WERI-Rb-1 (cell line): ENCODE data around the gene NCK2.

Experiments used
- DNase-seq: peaks from one replicate; pipeline ENCODE4 v3.0.0-alpha.2; 2020
- H3K27ac ChIP-seq: fragments of 250-450 bp; sonication (Bioruptor Pico); 2 replicates; pipeline ENCODE4 v1.5.1; 2020; ENCODE audit warnings: mild to moderate bottlenecking, moderate library complexity
- H3K27me3 ChIP-seq: fragments of 250-450 bp; sonication (Bioruptor Pico); 2 replicates; pipeline ENCODE4 v1.5.1; 2021; ENCODE audit warnings: mild to moderate bottlenecking, low read depth, moderate library complexity; ENCODE audit not compliant: insufficient read depth, severe bottlenecking
- H3K36me3 ChIP-seq: fragments of 250-450 bp; sonication (Bioruptor Pico); 2 replicates; pipeline ENCODE4 v1.5.1; 2020; ENCODE audit warnings: mild to moderate bottlenecking, moderate library complexity
- H3K4me3 ChIP-seq: 2 replicates; pipeline ENCODE4 v1.5.1; 2011; ENCODE audit warnings: low read depth, mild to moderate bottlenecking, control low read depth, low read length
- H3K9me3 ChIP-seq: fragments of 250-450 bp; sonication (Bioruptor Pico); 2 replicates; pipeline ENCODE4 v1.5.1; 2021; ENCODE audit warnings: mild to moderate bottlenecking, moderate library complexity; ENCODE audit not compliant: severe bottlenecking
- TF ChIP-seq, protein P1 (sequence below): IDR thresholded peaks from 2 replicates; pipeline ENCODE4 v1.5.1; 2011; ENCODE audit warnings: low read depth, mild to moderate bottlenecking, control low read depth, inconsistent platforms, low read length

NCK2 gene

DNA sequence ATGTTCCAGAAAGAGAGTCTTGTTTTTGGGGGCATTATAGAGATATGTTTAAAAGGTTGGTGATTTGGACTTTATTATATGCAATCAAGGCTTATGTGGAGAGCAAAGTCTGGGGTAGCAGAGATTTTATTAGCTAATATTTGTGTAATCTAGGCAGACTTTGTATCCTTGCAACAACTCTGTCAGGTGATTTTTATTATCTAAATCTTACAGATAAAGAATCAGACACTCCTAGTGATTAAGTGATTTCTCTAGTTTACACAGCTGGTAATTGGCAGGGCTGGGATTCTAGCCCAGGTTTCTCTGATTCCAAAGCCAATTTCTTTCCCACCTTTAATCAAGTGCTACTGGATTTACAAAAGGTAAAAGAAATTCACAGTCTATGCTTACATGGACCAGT, 33.3 kb upstream of the NCK2 start:
- H3K9me3 ChIP-seq: no peaks in the 10 kb centered on the region
- H3K4me3 ChIP-seq: no peak overlapping the region
- DNase-seq: no peak
- TF ChIP-seq, protein P1, sequence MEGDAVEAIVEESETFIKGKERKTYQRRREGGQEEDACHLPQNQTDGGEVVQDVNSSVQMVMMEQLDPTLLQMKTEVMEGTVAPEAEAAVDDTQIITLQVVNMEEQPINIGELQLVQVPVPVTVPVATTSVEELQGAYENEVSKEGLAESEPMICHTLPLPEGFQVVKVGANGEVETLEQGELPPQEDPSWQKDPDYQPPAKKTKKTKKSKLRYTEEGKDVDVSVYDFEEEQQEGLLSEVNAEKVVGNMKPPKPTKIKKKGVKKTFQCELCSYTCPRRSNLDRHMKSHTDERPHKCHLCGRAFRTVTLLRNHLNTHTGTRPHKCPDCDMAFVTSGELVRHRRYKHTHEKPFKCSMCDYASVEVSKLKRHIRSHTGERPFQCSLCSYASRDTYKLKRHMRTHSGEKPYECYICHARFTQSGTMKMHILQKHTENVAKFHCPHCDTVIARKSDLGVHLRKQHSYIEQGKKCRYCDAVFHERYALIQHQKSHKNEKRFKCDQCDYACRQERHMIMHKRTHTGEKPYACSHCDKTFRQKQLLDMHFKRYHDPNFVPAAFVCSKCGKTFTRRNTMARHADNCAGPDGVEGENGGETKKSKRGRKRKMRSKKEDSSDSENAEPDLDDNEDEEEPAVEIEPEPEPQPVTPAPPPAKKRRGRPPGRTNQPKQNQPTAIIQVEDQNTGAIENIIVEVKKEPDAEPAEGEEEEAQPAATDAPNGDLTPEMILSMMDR: no peak
- H3K27ac ChIP-seq: no peak overlapping the region
- H3K27me3 ChIP-seq: no peaks in the 10 kb centered on the region
- H3K36me3 ChIP-seq: no peaks in the 10 kb centered on the region

DNA sequence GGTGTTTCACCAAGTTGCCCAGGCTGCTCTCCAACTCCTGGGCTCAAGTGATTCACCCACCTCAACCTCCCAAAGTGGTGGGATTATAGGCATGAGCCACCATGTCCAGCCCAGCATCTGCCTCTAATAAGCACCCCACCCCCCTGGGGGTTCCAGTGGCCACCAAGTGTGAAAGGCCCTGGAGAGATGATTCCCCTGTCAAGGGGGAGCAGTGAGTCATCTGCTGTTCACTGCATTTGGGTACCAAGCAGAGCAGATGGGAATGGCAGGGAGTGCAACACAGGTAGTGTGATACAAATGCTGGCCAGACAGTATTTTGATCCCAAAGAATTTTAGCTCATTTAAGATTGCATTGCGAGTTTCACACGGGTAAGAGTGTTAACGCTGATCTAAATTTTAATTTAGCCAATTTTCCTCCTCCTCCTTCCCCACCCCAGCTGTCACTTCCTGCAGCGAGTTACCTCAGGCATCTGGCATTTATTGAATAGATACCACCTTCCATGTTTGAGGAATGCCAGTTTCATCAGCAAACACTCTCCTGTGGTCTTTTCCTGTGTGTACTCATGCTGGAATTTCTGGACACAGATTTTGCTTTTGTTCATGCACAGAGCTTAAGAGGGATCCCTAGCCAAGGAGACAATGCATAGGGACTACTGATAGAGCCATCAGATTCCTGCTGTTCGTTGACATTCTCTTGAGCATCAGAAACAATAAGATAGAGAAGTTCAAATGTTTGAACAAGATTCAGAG, 32.4 kb upstream of the NCK2 start:
- H3K27me3 ChIP-seq: no peaks in the 10 kb centered on the region
- H3K36me3 ChIP-seq: no peaks in the 10 kb centered on the region

DNA sequence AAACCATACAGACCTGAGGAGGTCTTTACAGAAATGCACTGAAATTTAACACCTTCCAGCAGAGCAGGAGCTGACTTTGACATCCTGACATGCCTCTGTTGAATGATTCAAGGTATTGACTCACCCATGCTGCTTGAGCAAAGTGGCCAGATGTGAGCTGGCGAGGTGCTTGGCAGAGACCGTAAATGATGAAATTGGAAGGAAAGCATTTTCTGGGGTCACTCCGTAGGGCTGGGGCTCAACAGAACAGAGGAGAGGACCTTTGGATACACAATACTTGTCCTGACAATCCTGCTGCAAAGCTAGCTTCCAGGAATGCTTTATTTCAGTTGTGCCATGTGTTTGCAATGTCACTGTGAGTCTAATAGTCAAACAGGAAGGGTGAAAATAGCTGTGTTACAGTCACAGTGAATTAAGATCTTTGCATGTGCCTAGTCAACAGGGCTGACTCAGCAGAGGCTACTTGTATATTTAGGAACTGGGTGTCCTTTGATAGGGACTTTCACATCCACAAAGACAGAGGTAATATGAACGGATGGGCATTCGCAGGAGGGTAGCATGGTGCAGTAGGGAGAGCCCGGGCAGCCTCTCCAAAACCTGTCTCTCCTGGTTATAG, 31.6 kb upstream of the NCK2 start:
- Histone ChIP-seq H3K27me3 (no peaks in the 10 kb centered on the region), H3K27ac (no peak overlapping the region), H3K4me3 (no peak overlapping the region), H3K9me3 (no peaks in the 10 kb centered on the region), H3K36me3 (no peaks in the 10 kb centered on the region)
- no peak for DNase-seq
- TF ChIP-seq, protein P1: no peak

More for the DNA sequence above, 32.4 kb upstream of the NCK2 start:
- TF ChIP-seq, protein P1: no peak
- no peak overlapping the region for H3K4me3 ChIP-seq
- no peaks in the 10 kb centered on the region for H3K9me3 ChIP-seq
- H3K27ac ChIP-seq: no peak overlapping the region
- peak; percentile 9 for DNase-seq

DNA sequence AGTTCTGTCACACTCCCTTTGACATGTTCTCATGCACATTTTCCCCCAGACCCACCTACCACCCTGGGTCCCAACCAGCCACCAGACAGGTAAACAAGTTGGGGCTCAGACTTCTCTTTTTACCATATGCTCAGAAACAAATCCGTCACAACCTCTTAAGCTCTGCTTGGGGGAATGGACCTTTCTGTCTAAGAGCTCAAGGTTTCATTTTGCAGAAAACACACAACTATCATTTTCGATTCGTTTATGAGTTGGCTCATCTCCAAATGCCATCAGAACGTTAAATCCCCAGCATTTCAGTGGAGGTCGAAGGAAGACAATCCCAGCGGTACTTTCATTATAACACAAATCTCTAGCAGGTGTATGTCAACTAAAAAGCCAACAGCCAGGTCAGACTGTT, 30.6 kb upstream of the NCK2 start:
- Histone ChIP-seq H3K27me3 (no peaks in the 10 kb centered on the region), H3K27ac (no peak overlapping the region), H3K36me3 (no peaks in the 10 kb centered on the region), H3K9me3 (no peaks in the 10 kb centered on the region), H3K4me3 (no peak overlapping the region)
- DNase-seq: no peak
- TF ChIP-seq, protein P1: no peak

DNA sequence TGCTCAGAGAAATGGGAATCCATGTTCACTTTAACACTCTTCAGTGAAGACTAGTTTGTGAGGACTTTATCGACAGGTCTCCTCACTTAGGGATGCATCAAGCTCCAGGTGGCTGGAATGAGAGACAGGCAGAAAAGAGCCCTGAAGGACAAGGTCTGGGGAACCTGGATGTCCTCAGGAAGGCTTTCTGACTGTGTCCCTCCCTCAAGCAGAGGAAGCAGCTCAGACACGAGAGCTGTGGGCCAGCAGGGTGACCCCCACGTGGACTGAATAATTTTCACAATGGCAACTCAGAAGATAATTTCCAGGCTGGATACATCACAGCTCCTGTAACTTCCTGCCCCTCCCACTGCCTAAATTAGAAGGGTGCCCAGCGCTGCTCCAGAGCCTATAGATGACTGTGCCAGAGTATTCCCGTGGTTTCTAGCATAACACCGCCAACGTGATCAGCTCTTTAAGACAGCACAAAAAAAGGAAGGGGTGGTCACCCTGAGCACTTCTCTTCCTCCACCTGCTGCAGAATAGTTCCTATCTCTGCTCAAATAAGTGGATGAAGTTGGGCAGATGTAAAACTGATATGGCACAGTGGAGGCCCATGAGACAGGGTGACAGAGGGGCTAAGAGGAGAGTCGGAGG, 25.7 kb upstream of the NCK2 start:
- Histone ChIP-seq H3K9me3 (no peaks in the 10 kb centered on the region), H3K4me3 (no peak overlapping the region), H3K27me3 (no peaks in the 10 kb centered on the region), H3K27ac (no peak overlapping the region), H3K36me3 (no peaks in the 10 kb centered on the region)
- TF ChIP-seq, protein P1: no peak
- no peak for DNase-seq
